IMR-90 (cell line): ENCODE results near the gene RSPH10B. TPM values are rescaled to one million over a fixed set of nuclear protein-coding genes. Genes with fewer than 3 reads are reported as not detected.
"Not testable (repeated sequence)": the region's sequence is repeated elsewhere in the genome, so short reads cannot be mapped to it uniquely, and the experiment has no call there.

Experiments
- ATAC-seq: fragments of 200-7000 bp; cut with Tn5 transposase; 2 replicates; pipeline ENCODE4 v1.9.1; 2020; ENCODE audit warnings: low read depth, mild to moderate bottlenecking, moderate library complexity
- BruUV-seq: library from RNA; stranded (reverse); fragments of 400-500 nt; replicated peaks from 2 replicates; lab custom pipeline; 2021; lab: Mats Ljungman, UMichigan
- CTCF ChIA-PET: fragments of 300-600 bp; formaldehyde crosslinking; extraction: SDS; loops from one replicate; lab custom pipeline; 2021; ENCODE audit warnings: antibody characterized with exemption; lab: Yijun Ruan, JAX
- POLR2A ChIA-PET: fragments of 300-600 bp; sonication (Branson Sonifier 250); formaldehyde crosslinking; loops from one replicate; lab custom pipeline; 2022; ENCODE audit warnings: antibody characterized with exemption; ENCODE audit not compliant: unreplicated experiment; lab: Charles Lee
- DNase-seq: peaks from one replicate; pipeline ENCODE4 v3.0.0; 2013
- H2AFZ ChIP-seq: replicated peaks from 2 replicates; pipeline ENCODE3; 2013; ENCODE audit warnings: low read length, mild to moderate bottlenecking; ENCODE audit not compliant: poor library complexity
- H2AK5ac ChIP-seq: 2 replicates; pipeline ENCODE4 v1.6.1; 2013; ENCODE audit warnings: low read depth, low read length, inconsistent platforms
- H2AK9ac ChIP-seq: replicated peaks from 2 replicates; pipeline ENCODE3; 2013; ENCODE audit warnings: mild to moderate bottlenecking, low read depth, low read length, moderate library complexity; ENCODE audit not compliant: poor library complexity
- H2BK120ac ChIP-seq: 2 replicates; pipeline ENCODE4 v1.6.1; 2013; ENCODE audit warnings: low read depth, low read length, inconsistent platforms
- H2BK15ac ChIP-seq: 3 replicates; pipeline ENCODE4 v1.6.1; 2013; ENCODE audit warnings: low read depth, low read length, inconsistent platforms
- H2BK20ac ChIP-seq: 2 replicates; pipeline ENCODE4 v1.6.1; 2013; ENCODE audit warnings: low read depth, mild to moderate bottlenecking, inconsistent platforms, low read length, moderate library complexity
- H2BK5ac ChIP-seq: 2 replicates; pipeline ENCODE4 v1.6.1; 2013; ENCODE audit warnings: mild to moderate bottlenecking, low read depth, low read length, inconsistent platforms; ENCODE audit not compliant: poor library complexity, severe bottlenecking
- H3K14ac ChIP-seq: replicated peaks from 2 replicates; pipeline ENCODE4 v1.6.1; 2013; ENCODE audit warnings: low read depth, low read length, inconsistent platforms
- H3K18ac ChIP-seq: 2 replicates; pipeline ENCODE4 v1.6.1; 2013; ENCODE audit warnings: low read depth, low read length, control low read depth
- H3K23ac ChIP-seq: 2 replicates; pipeline ENCODE4 v1.6.1; 2013; ENCODE audit warnings: low read depth, low read length, inconsistent platforms
- H3K27ac ChIP-seq: 2 replicates; pipeline ENCODE4 v1.5.1; 2013; ENCODE audit warnings: mild to moderate bottlenecking, control low read depth, low read length; ENCODE audit not compliant: insufficient read depth
- H3K27me3 ChIP-seq: 2 replicates; pipeline ENCODE4 v1.6.1; 2013; ENCODE audit warnings: low read length; ENCODE audit not compliant: control insufficient read depth, insufficient read depth
- H3K36me3 ChIP-seq: 2 replicates; pipeline ENCODE4 v1.6.1; 2013; ENCODE audit warnings: low read length, mixed read lengths; ENCODE audit not compliant: control insufficient read depth, insufficient read depth
- H3K4ac ChIP-seq: 2 replicates; pipeline ENCODE4 v1.6.1; 2013; ENCODE audit warnings: low read depth, low read length, inconsistent platforms
- H3K4me1 ChIP-seq: 2 replicates; pipeline ENCODE4 v1.6.1; 2013; ENCODE audit warnings: low read length, mixed read lengths; ENCODE audit not compliant: control insufficient read depth, insufficient read depth
- H3K4me2 ChIP-seq: 2 replicates; pipeline ENCODE4 v1.6.1; 2013; ENCODE audit warnings: low read depth, mild to moderate bottlenecking, control low read depth, low read length, moderate library complexity
- H3K4me3 ChIP-seq: 2 replicates; pipeline ENCODE4 v1.5.1; 2013; ENCODE audit warnings: low read depth, mild to moderate bottlenecking, control low read depth, low read length, moderate library complexity; ENCODE audit not compliant: insufficient read depth
- H3K56ac ChIP-seq: 2 replicates; pipeline ENCODE4 v1.6.1; 2013; ENCODE audit warnings: low read length, inconsistent platforms; ENCODE audit not compliant: insufficient read depth; ENCODE audit errors: extremely low read depth
- H3K79me1 ChIP-seq, 2 experiments: 2 replicates each; pipeline ENCODE4 v1.6.1; 2013; ENCODE audit warnings: low read length in 2 of 2, inconsistent platforms in 1 of 2, low read depth in 1 of 2
- H3K9ac ChIP-seq: 2 replicates; pipeline ENCODE4 v1.6.1; 2013; ENCODE audit warnings: low read depth, low read length, control low read depth
- H3K9me1 ChIP-seq: 2 replicates; pipeline ENCODE4 v1.6.1; 2013; ENCODE audit warnings: low read length, inconsistent platforms; ENCODE audit not compliant: insufficient read depth
- H3K9me3 ChIP-seq: 2 replicates; pipeline ENCODE4 v1.6.1; 2013; ENCODE audit warnings: low read length; ENCODE audit not compliant: control insufficient read depth, insufficient read depth
- H4K20me1 ChIP-seq: 2 replicates; pipeline ENCODE4 v1.6.1; 2013; ENCODE audit warnings: low read length, inconsistent platforms; ENCODE audit not compliant: insufficient read depth
- H4K5ac ChIP-seq: 2 replicates; pipeline ENCODE4 v1.6.1; 2013; ENCODE audit warnings: mild to moderate bottlenecking, low read depth, low read length, control low read depth
- H4K8ac ChIP-seq, 2 experiments: 2 replicates each; pipeline ENCODE4 v1.6.1; 2013; ENCODE audit warnings: low read depth in 2 of 2, low read length in 2 of 2, control low read depth in 1 of 2, inconsistent platforms in 1 of 2
- H4K91ac ChIP-seq: 2 replicates; pipeline ENCODE4 v1.6.1; 2013; ENCODE audit warnings: low read depth, low read length, inconsistent platforms; ENCODE audit not compliant: insufficient read depth
- WGBS, 2 experiments: methylation state at CpG; one replicate each; pipeline versions ENCODE4 v1.1.5 to v1.1.7; 2013; ENCODE audit warnings: missing lambda C conversion rate in 2 of 2; ENCODE audit not compliant: insufficient read length in 1 of 2; ENCODE audit errors: extremely low coverage in 2 of 2; 5-methylcytosine and 5-hydroxymethylcytosine counted together
- dilution Hi-C: fragments of 300-500 bp; cut with HindIII; formaldehyde crosslinking; loops from one replicate; pipeline ENCODE4 v1.14.3; 2018; ENCODE audit warnings: low sequenced_read_pairs; ENCODE audit not compliant: unreplicated experiment
- in situ Hi-C: fragments of 300-500 bp; cut with MboI; formaldehyde crosslinking; loops from 3 replicates; pipeline ENCODE4 v1.14.3; 2019; ENCODE audit warnings: low sequenced_read_pairs, inconsistent platforms, mixed read lengths
- intact Hi-C: fragments of 100-400 bp; cut with micrococcal nuclease; formaldehyde crosslinking; loops from 2 replicates; pipeline ENCODE4 v1.10.0; 2022
- polyA plus RNA-seq, 3 experiments: library from polyadenylated mRNA; depleted of rRNA; stranded (reverse); fragments of >200 nt; gene quantifications; 2 replicates each; pipeline ENCODE4 v1.2.3, GENCODE V29; 2012; ENCODE audit warnings: low replicate concordance in 1 of 3
- total RNA-seq: library from RNA; depleted of rRNA; stranded (reverse); fragments of >200 nt; gene quantifications from 2 replicates; pipeline ENCODE4 v1.2.3, GENCODE V29; 2012

RSPH10B gene
- total and polyA plus RNA-seq, 2 of the 4 experiments (the other 2 are of a cell fraction) = under 0.01 TPM; not detected in 1

GRCh38 chr7:5888021-5888420 lies 82.5 kb downstream of the RSPH10B start:
- H3K4me1 ChIP-seq, CTCF ChIA-PET, intact Hi-C loops, H2AK5ac ChIP-seq, H3K9me1 ChIP-seq, H3K9me3 ChIP-seq, H3K27me3 ChIP-seq, H3K4me3 ChIP-seq, H2AFZ ChIP-seq, H3K14ac ChIP-seq, H4K5ac ChIP-seq, H2BK15ac ChIP-seq, H2BK120ac ChIP-seq, H3K4ac ChIP-seq, H3K27ac ChIP-seq, DNase-seq, H3K23ac ChIP-seq, H3K9ac ChIP-seq, H3K4me2 ChIP-seq, H2BK20ac ChIP-seq, H4K91ac ChIP-seq, H3K18ac ChIP-seq, in situ Hi-C loops, H3K36me3 ChIP-seq, H3K56ac ChIP-seq, H2AK9ac ChIP-seq, H2BK5ac ChIP-seq, ATAC-seq, H4K8ac ChIP-seq, dilution Hi-C loops, H4K20me1 ChIP-seq, H3K79me1 ChIP-seq, BruUV-seq: not testable (repeated sequence)
- POLR2A ChIA-PET = interaction anchor here (0.6 kb wide), 1 partner anchor 587 kb away, joined by 8 read pairs; no protein-coding TSS in a partner anchor
- 67% methylated on average over 1 of the region's 5 CpGs; no CpG with 5 or more reads in 1 of the 2 experiments for WGBS, 2 experiments

GRCh38 chr7:5884431-5884830 lies 86.1 kb downstream of the RSPH10B start:
- H3K79me1 ChIP-seq, in situ Hi-C loops, H3K27me3 ChIP-seq, H2BK5ac ChIP-seq, H4K91ac ChIP-seq, H2AK5ac ChIP-seq, H3K27ac ChIP-seq, H3K18ac ChIP-seq, H4K8ac ChIP-seq, H2AK9ac ChIP-seq, H3K4me1 ChIP-seq, DNase-seq, H3K14ac ChIP-seq, H3K56ac ChIP-seq, dilution Hi-C loops, H4K5ac ChIP-seq, H3K9ac ChIP-seq, H2BK120ac ChIP-seq, H2AFZ ChIP-seq, POLR2A ChIA-PET, H3K9me3 ChIP-seq, H4K20me1 ChIP-seq, H2BK15ac ChIP-seq, H3K4ac ChIP-seq, CTCF ChIA-PET, H2BK20ac ChIP-seq, ATAC-seq, intact Hi-C loops, H3K9me1 ChIP-seq, H3K4me3 ChIP-seq, H3K36me3 ChIP-seq, H3K4me2 ChIP-seq, H3K23ac ChIP-seq, BruUV-seq: not testable (repeated sequence)
- 60% methylated on average over 1 of the region's 5 CpGs; no CpG with 5 or more reads in 1 of the 2 experiments for WGBS, 2 experiments
